Activated CD4-positive, alpha-beta T cell treated with anti-CD3 and anti-CD28 coated beads, Interleukin-10, Interleukin-2, amounts not matched to agents 100 ng/mL and 50 ng/mL, durations not matched to agents 16 hours and 8 hours (primary cell): Measurements from ENCODE around the gene BCAS3.
"Not testable (repeated sequence)": the region's sequence is repeated elsewhere in the genome, so short reads cannot be mapped to it uniquely, and the experiment has no call there.

Experiments
- DNase-seq: peaks from one replicate; pipeline ENCODE4 v3.0.0-alpha.2; 2020

The BCAS3 gene

DNA sequence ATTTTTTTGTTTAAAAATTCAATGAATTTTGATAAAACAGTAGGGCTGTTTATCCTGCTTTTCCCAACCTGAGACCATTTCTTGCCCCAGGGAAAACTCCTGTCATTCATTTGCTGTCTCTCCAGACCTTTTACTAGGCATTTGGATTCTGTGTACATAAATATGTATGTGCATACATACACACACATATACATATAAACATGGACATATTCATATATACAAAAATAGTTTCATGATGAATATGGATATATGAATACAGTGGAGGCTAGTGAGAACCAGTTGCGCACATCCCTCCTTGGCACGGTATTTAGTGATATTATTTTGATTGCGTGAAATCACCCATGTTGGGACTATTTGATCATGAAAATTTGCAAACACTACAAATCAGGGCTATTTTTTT, 269.9 kb downstream of the BCAS3 start:
- no peak for DNase-seq

DNA sequence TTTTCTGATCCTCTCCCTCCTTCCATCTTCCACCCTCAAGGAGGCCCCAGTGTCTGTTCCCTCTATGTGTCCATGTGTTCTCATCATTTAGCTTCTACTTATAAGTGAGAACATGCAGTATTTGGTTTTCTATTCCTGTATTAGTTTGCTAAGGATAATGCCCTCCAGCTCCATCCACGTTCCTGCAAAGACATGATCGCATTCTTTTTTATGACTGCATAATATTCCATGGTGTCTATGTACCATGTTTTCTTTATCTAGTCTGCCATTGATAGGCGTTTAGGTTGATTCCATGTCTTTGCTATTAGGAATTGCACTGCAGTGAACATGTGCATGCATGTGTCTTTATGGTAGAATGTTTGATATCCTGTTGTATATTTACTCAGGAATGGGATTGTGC, 275.1 kb downstream of the BCAS3 start:
- DNase-seq, result no peak

DNA sequence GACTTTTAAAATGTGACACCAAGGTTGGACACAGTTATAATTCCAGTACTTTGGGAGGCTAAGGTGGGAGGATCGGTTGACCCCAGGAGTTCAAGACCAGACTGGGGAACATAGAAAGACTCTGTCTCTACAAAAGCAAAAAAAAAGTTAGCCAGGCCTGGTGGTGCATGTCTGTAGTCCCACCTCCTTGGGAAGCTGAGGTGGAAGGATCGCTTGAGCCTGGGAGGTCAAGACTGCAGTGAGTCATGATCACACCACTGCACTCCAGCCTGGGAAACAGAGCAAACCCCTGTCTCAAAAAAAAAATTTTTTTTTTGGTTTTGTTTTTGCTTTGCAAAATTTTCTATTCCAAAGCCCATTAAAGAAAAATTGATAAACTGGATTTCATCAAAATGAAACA, 281.4 kb downstream of the BCAS3 start:
- no peak for DNase-seq

DNA sequence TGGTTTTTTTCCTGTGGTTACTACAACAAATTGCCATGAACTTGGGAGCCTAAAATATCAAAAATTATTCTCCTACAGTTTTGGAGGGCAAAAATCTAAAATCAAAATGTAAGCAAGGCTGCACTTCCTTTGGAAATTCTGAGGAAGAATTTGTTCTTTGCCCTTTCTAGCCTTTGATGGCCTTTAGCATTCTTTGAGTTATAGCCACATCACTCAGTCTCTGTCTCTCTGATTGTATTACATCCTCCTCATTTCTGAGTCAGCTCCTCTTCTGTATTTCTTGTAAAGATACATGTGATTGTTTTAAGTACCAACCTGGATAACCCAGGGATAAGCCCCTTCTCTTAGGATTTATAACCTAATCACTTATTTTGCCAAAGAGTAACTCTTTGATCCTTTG, 282.0 kb downstream of the BCAS3 start:
- no peak for DNase-seq

DNA sequence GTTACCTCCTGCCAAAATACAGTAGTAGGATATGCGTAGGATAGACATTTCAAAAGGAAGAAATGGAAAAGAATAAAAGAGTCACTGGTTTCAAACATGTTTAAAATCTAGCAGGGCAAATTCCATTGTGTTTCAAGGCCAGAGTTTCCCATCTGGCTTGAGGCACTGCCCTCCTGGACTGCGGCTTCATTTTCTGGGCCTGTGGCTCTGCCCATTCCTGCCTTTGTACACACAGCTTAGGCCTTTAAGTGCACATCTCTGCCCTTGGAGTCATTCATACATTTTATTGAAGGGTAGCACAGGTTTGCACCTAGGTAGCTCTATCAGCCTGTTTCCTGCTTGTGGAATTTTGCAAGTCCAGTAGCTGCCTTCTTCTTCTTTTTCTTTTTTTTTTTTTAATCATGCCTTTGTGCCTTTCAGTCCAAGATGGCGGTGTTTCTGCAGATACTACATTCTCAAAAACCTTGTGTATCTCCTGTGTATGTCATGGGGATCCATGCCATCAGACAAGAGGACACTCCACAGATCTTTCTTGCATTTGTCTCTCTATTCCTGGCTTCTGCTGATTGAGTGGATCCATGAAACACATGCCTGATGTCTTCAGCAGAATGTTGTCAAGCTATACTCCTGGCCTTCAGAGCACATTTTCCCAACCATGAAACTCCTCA, 282.9 kb downstream of the BCAS3 start:
- no peak for DNase-seq

DNA sequence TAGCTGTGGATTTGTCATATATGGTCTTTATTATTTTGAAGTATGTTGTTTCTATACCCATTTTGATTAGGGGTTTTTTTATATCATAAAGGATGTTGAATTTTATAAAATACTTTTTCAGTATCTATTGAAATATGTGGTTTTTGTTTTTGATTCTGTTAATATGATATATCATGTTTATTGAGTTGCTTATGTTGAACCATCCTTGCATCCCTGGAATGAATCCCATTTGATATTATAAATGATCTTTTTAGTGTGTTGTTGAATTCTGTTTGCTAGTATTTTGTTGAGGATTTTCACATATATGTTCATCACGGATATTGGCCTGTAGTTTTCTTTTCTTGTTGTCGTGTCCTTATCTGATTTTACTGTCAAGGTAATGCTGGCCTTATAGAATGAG, 286.5 kb downstream of the BCAS3 start:
- no peak for DNase-seq

DNA sequence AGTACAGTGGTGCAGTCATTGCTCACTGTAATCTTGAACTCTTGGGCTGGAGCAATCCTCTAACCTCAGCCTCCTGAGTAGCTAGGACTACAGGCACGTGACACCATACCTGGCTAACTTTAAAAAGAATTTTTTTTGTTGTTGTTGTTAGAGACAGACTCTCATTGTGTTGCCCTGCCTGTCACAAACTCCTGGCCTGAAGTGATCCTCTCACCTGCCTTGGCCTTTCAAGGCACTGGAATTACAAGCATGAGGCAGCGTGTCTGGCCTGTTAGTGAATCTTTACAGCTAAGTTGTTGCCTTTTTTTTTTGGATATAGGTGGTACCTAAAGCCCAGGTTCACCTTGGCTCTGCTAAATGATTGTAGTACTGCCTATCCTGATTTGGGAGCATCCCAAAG, 290.6 kb downstream of the BCAS3 start:
- no peak for DNase-seq

DNA sequence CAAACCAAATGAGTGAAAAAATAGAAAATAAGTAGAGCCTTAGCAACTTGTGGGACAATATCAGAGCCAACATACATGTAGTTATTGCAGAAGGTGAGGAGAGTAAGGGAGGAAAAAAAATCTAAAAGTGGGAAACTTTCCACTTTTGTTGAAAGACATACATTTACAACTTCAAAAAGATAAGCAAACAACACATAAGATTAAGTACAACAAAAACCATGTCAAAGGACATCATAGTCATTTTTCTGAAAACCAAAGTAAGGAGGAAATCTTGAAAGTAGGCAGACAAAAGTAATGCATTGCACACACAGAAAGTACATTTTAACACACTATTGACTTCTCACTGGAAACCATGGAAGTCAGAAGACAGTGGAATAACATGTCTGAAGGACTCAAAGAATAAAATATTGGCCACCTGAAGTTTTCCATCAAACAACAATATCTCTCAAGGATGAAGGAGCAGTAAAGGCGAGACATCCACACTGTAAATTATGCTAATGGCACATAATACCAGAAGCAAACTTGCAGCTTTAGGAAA, 291.9 kb downstream of the BCAS3 start:
- no peak for DNase-seq

DNA sequence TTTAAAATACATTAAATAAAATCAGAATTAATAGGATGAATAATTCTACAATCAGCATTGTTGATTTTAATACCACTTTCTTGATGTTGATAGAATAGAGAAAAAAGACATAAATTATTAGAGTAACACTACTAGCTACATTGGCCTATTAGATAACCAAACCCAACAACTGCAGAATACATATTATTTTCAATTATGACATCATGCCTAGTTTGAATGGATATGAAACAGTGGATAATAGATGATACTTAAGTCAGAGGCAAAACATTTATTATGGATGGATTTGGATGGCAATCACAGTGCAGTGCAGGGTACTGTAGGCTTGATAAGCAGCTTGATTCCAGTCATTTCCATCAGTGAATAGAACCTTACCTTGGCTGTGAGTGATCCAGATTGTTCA, 293.1 kb downstream of the BCAS3 start:
- no peak for DNase-seq

DNA sequence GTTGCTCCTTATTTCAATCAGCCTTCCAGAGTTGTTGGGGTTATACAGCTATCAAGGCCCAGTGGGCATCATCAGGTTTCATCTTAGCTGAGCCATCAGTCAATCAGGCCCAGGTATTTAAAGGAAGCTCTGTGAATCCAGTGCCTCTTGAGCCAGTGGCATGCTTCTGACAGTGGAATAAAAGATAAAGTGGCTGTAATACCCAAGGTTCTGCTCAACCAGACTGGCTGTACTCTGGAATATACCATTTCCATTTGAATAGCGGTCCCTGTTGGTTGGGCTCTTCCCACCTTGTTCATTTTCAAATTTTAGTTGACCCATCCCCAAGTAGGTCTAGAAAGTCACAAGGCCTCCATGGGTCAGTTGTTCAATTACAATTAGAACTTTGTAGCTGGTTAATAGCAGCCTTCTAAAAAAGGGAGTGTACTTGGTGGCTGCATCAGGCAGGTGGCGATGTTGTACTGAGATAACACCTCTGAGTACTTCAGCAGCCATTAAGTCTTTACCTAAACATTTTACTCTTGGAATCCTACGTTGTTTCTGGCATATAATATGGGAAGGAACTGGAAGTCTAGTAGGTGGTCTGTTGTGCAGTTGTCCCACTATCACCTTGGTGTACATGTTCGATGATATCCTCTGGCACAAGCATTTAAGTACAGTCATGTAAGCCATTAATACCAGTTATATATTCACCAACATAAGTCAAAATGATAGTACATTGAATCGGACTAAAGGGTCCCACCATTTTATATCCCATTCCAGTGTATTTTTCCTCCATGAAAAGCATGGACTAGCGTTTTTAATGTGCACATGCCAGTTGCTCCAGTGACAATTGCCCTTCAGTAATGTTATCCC, 294.1 kb downstream of the BCAS3 start:
- DNase-seq, result peak; percentile 46

DNA sequence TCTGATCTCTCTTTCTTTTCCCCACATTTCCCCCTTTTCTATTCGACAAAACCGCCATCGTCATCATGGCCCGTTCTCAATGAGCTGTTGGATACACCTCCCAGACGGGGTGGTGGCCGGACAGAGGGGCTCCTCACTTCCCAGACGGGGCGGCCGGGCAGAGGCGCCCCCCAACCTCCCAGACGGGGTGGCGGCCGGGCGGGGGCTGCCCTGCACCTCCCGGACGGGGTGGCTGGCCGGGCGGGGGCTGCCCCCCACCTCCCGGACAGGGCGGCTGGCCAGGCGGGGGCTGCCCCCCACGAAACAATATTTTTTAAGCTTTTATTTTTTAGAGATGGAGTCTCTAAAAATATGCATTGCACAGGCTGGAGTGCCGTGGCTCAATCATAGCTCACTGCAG, 299.2 kb downstream of the BCAS3 start:
- DNase-seq, result not testable (repeated sequence)

DNA sequence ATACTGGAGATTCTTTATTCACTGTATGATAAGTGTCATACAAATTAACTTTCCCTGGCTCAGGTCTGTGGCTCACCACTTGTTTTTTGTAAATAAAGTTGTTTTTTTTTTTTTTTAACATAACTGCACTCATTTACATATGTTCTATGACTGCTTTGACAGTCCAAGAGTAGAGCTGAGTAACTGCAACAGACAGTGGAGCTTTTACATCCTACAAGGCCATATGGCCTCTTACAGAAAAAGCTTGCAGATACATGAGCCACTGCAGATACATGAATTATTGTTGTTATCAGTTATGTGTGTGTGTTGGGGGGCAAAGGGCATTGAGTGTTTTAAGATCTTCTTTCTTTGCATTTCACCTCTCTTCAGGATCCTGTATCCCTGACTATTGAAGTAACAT, 311.7 kb downstream of the BCAS3 start:
- no peak for DNase-seq

DNA sequence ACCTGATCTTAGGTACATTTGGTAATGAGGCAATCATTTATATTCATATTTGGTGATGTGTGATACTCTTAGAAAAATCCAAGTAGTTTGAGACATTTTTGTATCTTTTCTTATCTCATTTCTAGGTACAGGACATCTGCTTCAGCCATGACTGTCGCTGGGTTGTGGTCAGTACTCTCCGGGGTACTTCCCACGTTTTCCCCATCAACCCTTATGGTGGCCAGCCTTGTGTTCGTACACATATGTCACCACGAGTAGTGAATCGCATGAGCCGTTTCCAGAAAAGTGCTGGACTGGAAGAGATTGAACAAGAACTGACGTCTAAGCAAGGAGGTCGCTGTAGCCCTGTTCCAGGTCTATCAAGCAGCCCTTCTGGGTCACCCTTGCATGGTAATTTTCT, 312.2 kb downstream of the BCAS3 start:
- no peak for DNase-seq

DNA sequence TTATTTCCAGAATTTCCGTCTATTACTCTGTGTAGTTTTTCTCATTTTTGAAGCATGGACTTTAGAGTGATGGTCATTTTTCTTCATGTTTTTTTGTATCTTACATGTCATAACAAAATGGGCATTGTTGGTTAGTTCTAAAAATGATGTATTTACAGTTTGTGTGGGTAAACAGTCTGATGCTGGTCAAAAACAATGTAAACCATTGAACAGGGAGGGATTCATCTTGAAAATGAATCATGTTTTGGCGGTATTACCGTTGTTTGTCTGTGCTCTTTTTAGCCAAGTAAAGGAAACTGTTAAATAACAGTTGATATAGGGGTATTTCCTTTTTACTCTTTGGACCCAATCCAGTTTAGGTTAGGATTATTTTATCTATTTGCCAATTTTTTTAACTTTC, 315.8 kb downstream of the BCAS3 start:
- DNase-seq, result no peak

DNA sequence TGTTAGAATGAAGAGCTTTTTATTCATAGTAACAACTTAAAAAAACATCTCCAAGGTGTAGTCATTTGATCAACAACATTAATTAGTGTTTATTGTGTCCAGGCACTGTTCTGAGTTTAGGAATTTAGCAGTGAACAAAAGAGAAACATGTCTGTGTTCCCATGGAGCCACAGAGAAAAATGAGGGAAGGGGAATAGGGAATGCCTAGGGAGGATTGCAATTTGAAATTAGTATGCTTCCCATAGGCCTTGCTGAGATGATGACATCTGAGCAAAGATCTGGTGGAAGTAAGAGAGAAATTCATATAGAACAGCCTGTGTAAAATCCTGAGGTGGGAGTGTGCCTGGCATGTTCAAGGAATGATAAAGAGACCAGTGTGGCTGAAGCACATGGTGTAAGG, 318.0 kb downstream of the BCAS3 start:
- no peak for DNase-seq

DNA sequence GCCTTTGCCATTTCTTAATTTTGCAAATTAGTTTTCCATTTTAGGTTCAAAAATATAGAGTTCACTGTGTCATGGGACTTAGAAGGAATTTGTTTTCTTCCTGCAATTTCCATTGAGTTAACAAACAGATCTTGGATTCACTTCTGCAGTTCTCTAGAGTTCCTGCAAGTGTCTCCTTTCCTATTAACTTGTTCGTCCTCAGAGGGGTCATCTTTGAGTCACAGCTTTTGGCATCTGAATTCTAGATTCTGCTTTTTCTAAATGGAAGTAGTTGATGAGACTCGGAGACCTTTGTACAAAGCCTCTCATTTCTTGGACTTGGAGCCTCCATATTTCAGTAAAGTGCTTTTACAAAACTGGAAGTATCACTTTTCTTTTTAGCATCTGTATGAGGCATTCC, 323.3 kb downstream of the BCAS3 start:
- DNase-seq, result no peak

DNA sequence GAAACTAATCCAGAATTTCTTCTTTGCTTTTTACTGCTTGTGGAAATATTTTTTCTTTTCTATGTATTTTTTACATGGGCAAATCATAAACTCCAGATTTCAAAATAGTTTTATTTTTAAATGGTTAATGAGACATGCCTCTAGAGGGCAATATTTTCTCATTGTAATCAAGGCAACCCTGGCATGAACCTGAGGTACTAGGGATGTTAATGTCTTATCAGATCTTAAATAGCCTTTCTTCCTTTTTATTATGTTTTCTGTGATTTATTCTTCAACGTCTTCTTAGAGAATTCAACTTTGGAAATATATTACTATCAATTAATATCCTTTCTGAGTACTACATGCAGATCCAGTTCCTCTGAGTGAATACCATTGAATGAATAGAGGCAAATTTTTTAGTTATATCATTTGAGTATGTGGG, 324.7 kb downstream of the BCAS3 start:
- DNase-seq, result peak; percentile 48

DNA sequence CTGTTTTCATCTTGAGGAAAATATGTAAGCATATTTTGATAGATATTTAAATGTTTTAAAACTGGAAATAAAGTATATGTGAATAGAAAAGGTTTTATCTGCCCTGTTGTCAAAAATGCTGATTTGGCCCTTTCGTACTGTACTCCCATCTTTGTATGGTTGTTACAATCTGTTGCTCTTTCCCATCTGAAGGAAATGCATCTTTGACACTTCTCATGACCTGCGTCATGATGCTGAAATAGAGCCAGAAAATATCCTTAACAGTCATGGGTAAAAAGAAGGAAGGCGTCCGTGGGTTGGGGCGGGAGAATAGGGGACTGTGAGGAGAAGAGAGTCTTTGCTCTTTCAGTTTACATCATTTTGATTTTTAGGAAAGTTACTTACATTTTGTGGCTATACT, 327.7 kb downstream of the BCAS3 start:
- DNase-seq, result no peak

DNA sequence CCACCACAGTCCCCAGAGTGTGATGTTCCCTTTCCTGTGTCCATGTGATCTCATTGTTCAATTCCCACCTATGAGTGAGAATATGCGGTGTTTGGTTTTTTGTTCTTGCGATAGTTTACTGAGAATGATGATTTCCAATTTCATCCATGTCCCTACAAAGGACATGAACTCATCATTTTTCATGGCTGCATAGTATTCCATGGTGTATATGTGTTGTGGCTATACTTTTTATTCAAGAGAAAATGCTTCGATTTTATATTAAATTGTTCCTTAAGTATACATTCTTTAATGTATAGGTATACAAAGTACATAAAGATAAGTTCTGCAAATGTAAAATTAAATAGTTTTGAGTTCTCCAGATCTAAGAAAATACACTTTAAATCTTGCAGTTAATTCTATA, 328.3 kb downstream of the BCAS3 start:
- DNase-seq, result not testable (repeated sequence)

DNA sequence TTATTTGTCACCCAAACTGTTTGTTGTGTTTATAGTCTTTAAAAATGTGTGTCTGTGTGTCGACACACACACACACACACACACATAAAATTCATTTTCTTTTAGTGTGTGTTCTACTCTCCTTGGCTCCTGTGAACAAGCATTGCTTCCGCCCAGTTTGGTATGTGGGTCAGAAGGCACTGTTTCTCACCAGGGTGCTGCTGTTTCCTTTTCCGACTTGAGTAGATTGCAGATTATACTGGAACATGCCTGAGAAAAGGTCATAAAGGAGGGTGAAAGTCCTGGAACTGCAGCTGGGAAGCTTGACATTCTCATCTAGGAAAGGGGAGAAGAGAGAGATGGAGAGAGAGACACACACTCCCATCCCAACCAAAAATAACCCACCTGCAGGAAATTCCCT, 330.3 kb downstream of the BCAS3 start:
- no peak for DNase-seq

DNA sequence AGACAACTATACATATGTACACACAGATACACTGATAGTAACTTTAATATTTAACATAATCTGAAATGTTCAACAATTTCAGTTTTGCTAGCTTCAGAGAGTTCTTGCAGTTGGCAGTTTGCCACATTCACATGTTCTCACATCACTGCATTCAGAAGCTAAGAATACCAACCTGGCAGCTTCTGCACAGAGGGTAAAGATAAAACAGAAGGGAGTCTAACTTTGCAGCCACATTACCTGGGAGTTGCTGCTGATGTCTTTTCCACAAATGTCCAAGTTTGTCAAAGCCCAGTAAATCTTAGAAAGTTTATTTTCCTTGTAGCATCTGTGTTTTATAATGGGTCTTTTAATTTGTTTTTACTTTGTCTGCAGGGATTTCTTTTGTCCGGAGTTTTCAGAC, 332.0 kb downstream of the BCAS3 start:
- DNase-seq, result no peak

DNA sequence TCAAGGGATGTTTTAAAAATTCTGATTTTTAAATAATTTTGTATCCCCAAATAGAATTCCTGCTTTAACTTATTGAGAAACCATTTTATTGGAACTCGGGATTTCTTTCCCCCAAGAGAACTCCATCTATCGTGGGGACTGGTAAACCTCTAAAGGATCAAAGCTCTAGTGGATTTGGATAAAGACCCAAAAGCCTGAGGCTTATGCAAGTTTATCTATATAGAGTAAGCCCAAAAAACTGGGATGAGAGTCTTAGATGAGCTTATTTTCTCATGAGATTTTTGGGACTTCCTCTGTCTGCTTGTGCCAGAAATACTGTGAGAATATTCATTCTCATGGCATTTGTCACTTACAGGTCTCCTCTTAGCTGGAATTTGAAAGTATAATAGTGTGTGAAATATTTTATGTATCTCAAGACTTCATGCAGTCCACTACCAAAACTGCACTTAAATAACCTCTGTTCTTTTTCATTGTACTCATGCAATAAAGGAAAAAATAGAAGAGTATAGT, 333.1 kb downstream of the BCAS3 start:
- no peak for DNase-seq

DNA sequence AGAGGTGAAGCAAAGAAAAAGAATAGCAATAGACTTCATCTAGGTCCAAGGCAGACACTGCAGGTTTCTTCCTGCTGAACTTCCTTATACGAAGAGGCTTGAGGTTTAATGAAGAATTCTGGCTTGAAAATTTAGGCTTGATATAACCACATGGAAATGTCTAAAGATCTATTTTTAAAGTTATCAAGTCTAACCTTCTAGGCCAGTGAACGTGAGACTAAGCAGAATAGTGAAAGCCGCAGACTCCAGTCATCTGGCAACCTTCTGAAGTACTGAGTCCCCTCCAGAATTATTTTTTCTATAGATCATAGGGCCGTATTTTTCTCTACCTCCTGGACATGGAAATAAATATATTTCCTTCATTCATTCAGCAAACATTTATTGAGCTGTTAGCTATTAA, 333.6 kb downstream of the BCAS3 start:
- no peak for DNase-seq

DNA sequence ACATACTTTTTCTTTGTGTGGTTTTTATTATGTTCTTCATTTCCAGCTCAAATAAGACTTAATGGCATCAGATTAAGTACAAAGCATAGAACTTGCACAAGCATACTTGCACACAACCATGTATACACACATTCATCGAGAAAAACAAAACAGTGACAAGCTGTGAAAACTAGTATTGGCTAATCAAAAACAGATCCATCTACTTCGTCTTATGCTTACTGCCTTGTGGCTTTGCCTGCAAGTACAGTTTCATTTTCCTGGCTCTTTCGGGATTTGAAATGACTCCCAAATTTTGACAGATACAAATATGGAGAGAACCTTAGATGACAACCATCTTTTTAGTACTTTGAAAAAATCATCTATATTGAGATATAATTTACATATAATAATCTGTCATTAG, 338.3 kb downstream of the BCAS3 start:
- no peak for DNase-seq
